CD4-positive, alpha-beta T cell (primary cell): ENCODE results near the gene MBL2. TPM values are rescaled to one million over a fixed set of nuclear protein-coding genes. Genes with fewer than 3 reads are reported as not detected.

ENCODE experiments used
- ATAC-seq: fragments of 200-7000 bp; cut with Tn5 transposase; one replicate; pipeline ENCODE4 v1.10.0; 2022; ENCODE audit warnings: mild to moderate bottlenecking; ENCODE audit not compliant: poor library complexity
- CTCF ChIA-PET: fragments of 350-600 bp; sonication (Branson Sonifier 250); formaldehyde crosslinking; loops from one replicate; lab custom pipeline; 2021; ENCODE audit warnings: antibody characterized with exemption, inconsistent platforms; lab: Charles Lee
- POLR2A ChIA-PET: fragments of 350-600 bp; sonication (Branson Sonifier 250); formaldehyde crosslinking; loops from one replicate; lab custom pipeline; 2021; ENCODE audit warnings: antibody characterized with exemption, inconsistent platforms; lab: Charles Lee
- DNase-seq, 14 experiments: peaks; one replicate each; pipeline ENCODE4 v3.0.0-alpha.2; 2013 to 2020; ENCODE audit warnings: mixed read lengths in 2 of 14
- H3K27ac ChIP-seq, 2 donors: one replicate each; pipeline versions ENCODE4 v1.5.1 to v1.7.0; 2013; ENCODE audit warnings: low read length in 2 of 2, low read depth in 1 of 2, mild to moderate bottlenecking in 1 of 2
- H3K27me3 ChIP-seq, 2 experiments: 1 replicate in 1 of 2; 2 replicates in 1 of 2; pipeline versions ENCODE4 v1.6.1 to v1.7.0; 2013; ENCODE audit warnings: low read length in 2 of 2, control low read depth in 1 of 2, mild to moderate bottlenecking in 1 of 2, moderate library complexity in 1 of 2; ENCODE audit not compliant: insufficient read depth in 2 of 2, control insufficient read depth in 1 of 2
- H3K36me3 ChIP-seq: one replicate; pipeline ENCODE4 v1.6.1; 2013; ENCODE audit warnings: low read length, control low read depth; ENCODE audit not compliant: insufficient read depth
- H3K4me1 ChIP-seq: one replicate; pipeline ENCODE4 v1.6.1; 2013; ENCODE audit warnings: low read length, control low read depth; ENCODE audit not compliant: insufficient read depth
- H3K4me3 ChIP-seq: one replicate; pipeline ENCODE4 v1.5.1; 2013; ENCODE audit warnings: mild to moderate bottlenecking, low read length, moderate library complexity
- H3K9me3 ChIP-seq, 2 experiments: 1 replicate in 1 of 2; 2 replicates in 1 of 2; pipeline versions ENCODE4 v1.6.1 to v1.7.0; 2013; ENCODE audit warnings: low read length in 2 of 2, mild to moderate bottlenecking in 2 of 2, control low read depth in 1 of 2, moderate library complexity in 1 of 2; ENCODE audit not compliant: control insufficient read depth in 1 of 2, insufficient read depth in 1 of 2
- H3K27ac Mint-ChIP-seq: one replicate; pipeline ENCODE4 v1.8.0; 2020; ENCODE audit warnings: mixed read lengths
- H3K27me3 Mint-ChIP-seq: one replicate; pipeline ENCODE4 v1.8.0; 2021; ENCODE audit warnings: mixed read lengths
- H3K36me3 Mint-ChIP-seq: one replicate; pipeline ENCODE4 v1.8.0; 2021; ENCODE audit warnings: low read depth, mixed read lengths
- H3K4me1 Mint-ChIP-seq: one replicate; pipeline ENCODE4 v1.8.0; 2021; ENCODE audit warnings: low read depth, mixed read lengths
- H3K4me3 Mint-ChIP-seq: one replicate; pipeline ENCODE4 v1.8.0; 2020; ENCODE audit warnings: mild to moderate bottlenecking, mixed read lengths
- H3K9me3 Mint-ChIP-seq: one replicate; pipeline ENCODE4 v1.8.0; 2020; ENCODE audit warnings: mixed read lengths
- intact Hi-C, 2 experiments: fragments of 100-400 bp; cut with DNase I in 1 of 2; cut with micrococcal nuclease in 1 of 2; formaldehyde crosslinking; loops; one replicate each; pipeline versions ENCODE4 v1.15.1 to v1.9.0; 2023 to 2025; cut with DNase I, micrococcal nuclease
- total RNA-seq, 174 experiments: library from RNA in 2 of 174; stranded (reverse) in 2 of 174; gene quantifications; one replicate each; pipeline ENCODE4 v1.2.3 and lab custom pipeline; 2021 to 2026
- TF ChIP-seq, protein P1 (sequence below): fragments of 200-600 bp; IDR thresholded peaks from one replicate; pipeline ENCODE4 v1.8.0; 2022; ENCODE audit warnings: antibody characterized with exemption, mild to moderate bottlenecking

Gene MBL2
- total RNA-seq, 2 experiments from 2014 or later: not detected

- DNase-seq (no peak), ATAC-seq (no peak)
- H3K9me3 Mint-ChIP-seq: no peaks in the 10 kb centered on the region
- no peak overlapping the region for H3K27ac Mint-ChIP-seq
- ChIA-PET POLR2A (no interaction called here), CTCF (no interaction called here)
- H3K36me3 ChIP-seq: no peaks in the 10 kb centered on the region
- peaks cover 0 to 4% of the 10 kb centered on the region in 2 experiments for H3K9me3 ChIP-seq
- intact Hi-C loops: no loop called here
- no peaks in the 10 kb centered on the region for H3K27me3 Mint-ChIP-seq
- no peak overlapping the region for H3K4me3 ChIP-seq
- no peaks in the 10 kb centered on the region for H3K4me1 Mint-ChIP-seq
- no peak overlapping the region for H3K4me3 Mint-ChIP-seq
- H3K36me3 Mint-ChIP-seq: no peaks in the 10 kb centered on the region
- no peak overlapping the region for H3K27ac ChIP-seq
- TF ChIP-seq, protein P1, sequence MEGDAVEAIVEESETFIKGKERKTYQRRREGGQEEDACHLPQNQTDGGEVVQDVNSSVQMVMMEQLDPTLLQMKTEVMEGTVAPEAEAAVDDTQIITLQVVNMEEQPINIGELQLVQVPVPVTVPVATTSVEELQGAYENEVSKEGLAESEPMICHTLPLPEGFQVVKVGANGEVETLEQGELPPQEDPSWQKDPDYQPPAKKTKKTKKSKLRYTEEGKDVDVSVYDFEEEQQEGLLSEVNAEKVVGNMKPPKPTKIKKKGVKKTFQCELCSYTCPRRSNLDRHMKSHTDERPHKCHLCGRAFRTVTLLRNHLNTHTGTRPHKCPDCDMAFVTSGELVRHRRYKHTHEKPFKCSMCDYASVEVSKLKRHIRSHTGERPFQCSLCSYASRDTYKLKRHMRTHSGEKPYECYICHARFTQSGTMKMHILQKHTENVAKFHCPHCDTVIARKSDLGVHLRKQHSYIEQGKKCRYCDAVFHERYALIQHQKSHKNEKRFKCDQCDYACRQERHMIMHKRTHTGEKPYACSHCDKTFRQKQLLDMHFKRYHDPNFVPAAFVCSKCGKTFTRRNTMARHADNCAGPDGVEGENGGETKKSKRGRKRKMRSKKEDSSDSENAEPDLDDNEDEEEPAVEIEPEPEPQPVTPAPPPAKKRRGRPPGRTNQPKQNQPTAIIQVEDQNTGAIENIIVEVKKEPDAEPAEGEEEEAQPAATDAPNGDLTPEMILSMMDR: no peak
- H3K27me3 ChIP-seq: no peaks in the 10 kb centered on the region
- H3K4me1 ChIP-seq: no peaks in the 10 kb centered on the region
Observed at GRCh38 chr10:52786098-52786497, 13.5 kb upstream of the MBL2 start.

DNA sequence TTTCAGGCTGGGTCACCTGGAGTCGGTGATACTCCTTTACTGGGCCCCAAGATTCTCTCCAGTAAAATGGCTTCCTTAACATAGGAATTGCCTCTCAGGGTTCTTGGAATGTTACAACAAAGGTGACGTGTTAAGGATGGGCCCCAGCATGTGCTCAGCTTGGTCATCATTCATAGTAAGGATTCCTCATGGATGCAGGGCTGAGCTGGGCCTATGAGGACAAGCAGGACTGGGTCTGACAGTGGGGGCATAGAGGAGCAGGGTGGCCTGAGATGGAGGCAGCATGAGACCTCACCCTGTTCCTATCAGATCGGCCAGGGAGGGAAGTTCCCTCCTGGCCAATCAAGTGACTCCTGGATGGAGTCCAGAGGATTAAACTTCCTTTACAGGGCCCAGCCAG lies 12.8 kb upstream of the MBL2 start:
- POLR2A ChIA-PET: no interaction called here
- H3K4me1 Mint-ChIP-seq: no peaks in the 10 kb centered on the region

GRCh38 chr10:52783726-52784125 lies 11.1 kb upstream of the MBL2 start:
- Histone ChIP-seq H3K9me3 (peaks cover 0 to 8% of the 10 kb centered on the region in 2 experiments), H3K27me3 (no peaks in the 10 kb centered on the region), H3K4me3 (no peak overlapping the region), H3K4me1 (no peaks in the 10 kb centered on the region), H3K36me3 (no peaks in the 10 kb centered on the region), H3K27ac (no peak overlapping the region)
- Mint-ChIP-seq H3K4me1 (no peaks in the 10 kb centered on the region), H3K9me3 (no peaks in the 10 kb centered on the region), H3K36me3 (no peaks in the 10 kb centered on the region), H3K27me3 (no peaks in the 10 kb centered on the region), H3K27ac (no peak overlapping the region), H3K4me3 (no peak overlapping the region)
- TF ChIP-seq, protein P1: no peak
- POLR2A ChIA-PET: no interaction called here
- ATAC-seq: no peak
- intact Hi-C loops: no loop called here
- DNase-seq: no peak
- CTCF ChIA-PET: no interaction called here

More for the DNA sequence above, 12.8 kb upstream of the MBL2 start:
- H3K36me3 ChIP-seq: no peaks in the 10 kb centered on the region
- H3K4me1 ChIP-seq: no peaks in the 10 kb centered on the region
- TF ChIP-seq, protein P1: no peak
- no peak overlapping the region for H3K4me3 ChIP-seq
- peaks cover 0 to 4% of the 10 kb centered on the region in 2 experiments for H3K9me3 ChIP-seq
- ATAC-seq: no peak
- DNase-seq: no peak
- H3K9me3 Mint-ChIP-seq: no peaks in the 10 kb centered on the region
- no peak overlapping the region for H3K4me3 Mint-ChIP-seq
- CTCF ChIA-PET: no interaction called here
- H3K27ac ChIP-seq: no peak overlapping the region
- intact Hi-C loops: no loop called here
- no peak overlapping the region for H3K27ac Mint-ChIP-seq
- H3K36me3 Mint-ChIP-seq: no peaks in the 10 kb centered on the region
- H3K27me3 ChIP-seq: no peaks in the 10 kb centered on the region
- no peaks in the 10 kb centered on the region for H3K27me3 Mint-ChIP-seq
